Epithelial cell of proximal tubule (primary cell): ENCODE data around the gene HUWE1. TPM values are rescaled to one million over a fixed set of nuclear protein-coding genes. Genes with fewer than 3 reads are reported as not detected.

Source experiments
- DNase-seq: peaks from one replicate; pipeline ENCODE4 v3.0.0-alpha.2; 2011; ENCODE audit warnings: low read depth
- H3K4me3 ChIP-seq: 2 replicates; pipeline ENCODE4 v1.5.1; 2011; ENCODE audit warnings: low read depth, mild to moderate bottlenecking, low read length
- total RNA-seq: library from RNA; depleted of rRNA; stranded (reverse); fragments of >200 nt; gene quantifications from 2 replicates; pipeline ENCODE4 v1.2.3, GENCODE V29; 2015
- TF ChIP-seq, protein P1 (sequence below): conservative IDR thresholded peaks from 2 replicates; pipeline ENCODE4 v1.5.1; 2012; ENCODE audit warnings: low read depth, mild to moderate bottlenecking, low read length

HUWE1 gene
- total RNA-seq, 1 donor from 2014 or later: 67.2 TPM

DNA sequence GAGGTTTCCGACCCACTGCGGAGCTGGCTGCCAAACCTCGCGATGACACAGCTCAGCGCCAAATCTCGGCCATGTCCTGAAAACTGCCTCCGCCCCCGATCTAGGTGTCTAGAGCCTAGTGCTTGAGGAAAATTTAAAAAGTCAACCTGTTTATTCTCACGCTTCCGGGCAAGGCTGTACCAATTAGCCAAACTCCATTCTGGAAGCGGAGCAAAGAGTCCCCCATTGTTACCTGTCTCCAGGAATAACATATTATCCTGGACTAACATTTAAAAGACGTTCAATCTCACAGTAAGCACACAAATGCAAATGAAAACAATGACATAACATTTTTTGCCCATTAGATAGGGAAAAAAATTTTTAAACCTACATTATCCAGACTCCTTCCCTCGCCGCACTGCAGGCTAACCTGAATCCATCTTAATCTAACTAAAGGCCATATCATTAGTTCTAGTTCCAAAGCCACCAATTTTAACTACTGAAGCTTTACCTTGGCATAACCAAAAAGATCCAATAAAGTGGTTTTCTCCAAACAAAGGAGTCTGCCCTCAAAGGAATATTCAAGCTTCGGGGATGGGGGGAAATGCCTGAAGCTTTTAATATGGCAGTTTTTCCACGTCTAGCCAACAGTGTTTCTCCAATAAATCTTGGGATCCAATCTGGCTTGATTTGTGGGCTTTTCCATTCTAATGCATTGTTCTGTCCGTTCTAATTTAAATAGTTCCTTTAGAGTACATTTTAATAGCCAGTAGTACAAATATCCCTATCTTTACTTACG is 1.9 kb downstream of the HUWE1 start:
- no peak for DNase-seq
- peak overlapping the region; percentile 75 for H3K4me3 ChIP-seq
- TF ChIP-seq, protein P1, sequence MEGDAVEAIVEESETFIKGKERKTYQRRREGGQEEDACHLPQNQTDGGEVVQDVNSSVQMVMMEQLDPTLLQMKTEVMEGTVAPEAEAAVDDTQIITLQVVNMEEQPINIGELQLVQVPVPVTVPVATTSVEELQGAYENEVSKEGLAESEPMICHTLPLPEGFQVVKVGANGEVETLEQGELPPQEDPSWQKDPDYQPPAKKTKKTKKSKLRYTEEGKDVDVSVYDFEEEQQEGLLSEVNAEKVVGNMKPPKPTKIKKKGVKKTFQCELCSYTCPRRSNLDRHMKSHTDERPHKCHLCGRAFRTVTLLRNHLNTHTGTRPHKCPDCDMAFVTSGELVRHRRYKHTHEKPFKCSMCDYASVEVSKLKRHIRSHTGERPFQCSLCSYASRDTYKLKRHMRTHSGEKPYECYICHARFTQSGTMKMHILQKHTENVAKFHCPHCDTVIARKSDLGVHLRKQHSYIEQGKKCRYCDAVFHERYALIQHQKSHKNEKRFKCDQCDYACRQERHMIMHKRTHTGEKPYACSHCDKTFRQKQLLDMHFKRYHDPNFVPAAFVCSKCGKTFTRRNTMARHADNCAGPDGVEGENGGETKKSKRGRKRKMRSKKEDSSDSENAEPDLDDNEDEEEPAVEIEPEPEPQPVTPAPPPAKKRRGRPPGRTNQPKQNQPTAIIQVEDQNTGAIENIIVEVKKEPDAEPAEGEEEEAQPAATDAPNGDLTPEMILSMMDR: no peak

DNA sequence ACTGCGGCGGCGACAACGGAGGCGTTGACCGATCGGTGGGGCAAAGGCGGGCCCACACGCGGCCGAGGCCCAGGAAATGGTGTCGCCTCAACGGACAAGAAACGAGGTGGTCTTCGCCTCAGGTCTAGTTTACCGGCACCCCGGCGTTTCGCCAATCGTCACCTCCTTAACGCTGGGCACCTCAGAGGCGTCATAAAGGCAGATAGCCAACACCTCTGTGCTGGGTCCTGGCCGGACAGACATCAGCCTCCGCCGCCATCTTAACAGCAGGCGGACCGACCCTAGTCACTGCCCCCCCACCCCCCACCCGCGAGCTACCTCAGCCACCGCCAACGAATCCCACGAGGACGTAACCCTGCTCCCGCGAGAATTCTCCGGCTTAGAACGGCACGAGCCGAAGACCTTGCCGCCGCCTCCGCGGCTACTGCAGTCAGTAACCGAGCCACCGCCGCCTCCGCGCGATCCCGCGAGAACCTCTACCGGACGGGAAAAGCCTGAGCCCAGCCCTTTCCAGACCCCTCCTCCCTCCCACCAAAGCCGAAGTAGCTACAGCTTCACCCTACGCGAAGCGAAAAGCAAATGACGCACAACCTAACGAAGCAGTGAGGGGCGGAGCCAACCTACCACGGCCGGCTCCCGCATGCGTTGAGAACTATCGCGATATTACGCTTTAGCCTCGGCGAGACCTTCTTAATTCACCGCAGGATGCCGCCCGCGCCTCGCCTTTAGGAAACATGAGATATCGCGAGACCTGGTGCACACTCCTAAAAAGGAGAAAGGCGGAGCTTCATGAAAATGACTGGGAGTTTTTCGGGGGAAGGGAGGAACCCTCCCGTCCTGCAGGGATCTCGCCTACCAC is 2.7 kb downstream of the HUWE1 start:
- H3K4me3 ChIP-seq: peak overlapping the region; percentile 75
- TF ChIP-seq, protein P1: no peak
- DNase-seq: peak; percentile 91

DNA sequence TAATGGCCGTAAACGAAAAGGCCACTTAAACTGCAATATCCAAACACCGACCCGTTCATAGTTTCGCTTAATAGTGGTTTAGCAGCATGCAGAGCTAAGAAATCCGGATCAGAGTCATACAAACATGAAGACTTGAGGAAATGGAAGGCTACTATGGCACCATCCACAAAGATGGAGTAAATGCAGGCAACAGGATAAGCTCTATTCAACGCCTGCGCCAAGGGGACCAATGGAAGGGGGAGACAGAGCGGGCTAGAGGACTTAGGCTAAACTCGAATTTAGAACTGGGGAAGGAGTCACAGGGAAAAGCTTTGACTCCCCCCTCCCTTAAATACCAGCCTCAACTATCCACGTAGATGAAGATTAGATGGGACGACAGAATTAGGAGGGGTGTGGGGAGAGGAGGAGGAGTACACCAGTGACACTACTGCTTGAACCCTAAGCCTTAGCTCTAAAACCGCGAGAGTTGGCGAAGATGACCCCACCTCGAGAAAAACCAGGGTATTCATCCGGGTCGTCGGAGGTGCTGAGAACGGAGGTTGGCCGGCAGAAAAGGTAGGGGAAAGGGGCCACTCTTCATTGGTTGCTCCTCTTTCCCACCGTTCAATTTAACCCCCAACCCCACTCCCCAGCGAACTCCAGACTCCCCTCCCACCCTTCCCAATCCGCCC is 3.5 kb downstream of the HUWE1 start:
- DNase-seq: no peak
- H3K4me3 ChIP-seq: peak overlapping the region; percentile 75
- TF ChIP-seq, protein P1: no peak

DNA sequence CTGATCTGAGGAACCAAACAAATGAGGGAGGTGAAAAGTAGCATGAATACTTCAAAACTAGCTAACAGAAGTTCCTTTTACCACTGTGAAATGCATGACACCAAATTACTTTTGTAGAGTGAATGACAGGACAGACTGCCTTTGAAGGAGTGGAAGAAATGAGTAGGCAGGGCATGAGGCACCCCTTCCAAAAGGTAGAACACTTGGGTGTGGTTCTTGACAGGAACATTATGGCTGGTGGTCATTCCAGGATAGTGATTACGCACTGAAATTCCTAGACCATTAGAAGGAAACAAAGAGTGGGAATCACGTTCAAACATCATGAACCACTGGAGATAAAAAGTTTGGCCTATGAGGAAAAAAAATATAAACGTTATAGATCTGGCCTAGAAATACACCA is 4.9 kb downstream of the HUWE1 start:
- no peak for DNase-seq
- no peak overlapping the region for H3K4me3 ChIP-seq
- TF ChIP-seq, protein P1: no peak

DNA sequence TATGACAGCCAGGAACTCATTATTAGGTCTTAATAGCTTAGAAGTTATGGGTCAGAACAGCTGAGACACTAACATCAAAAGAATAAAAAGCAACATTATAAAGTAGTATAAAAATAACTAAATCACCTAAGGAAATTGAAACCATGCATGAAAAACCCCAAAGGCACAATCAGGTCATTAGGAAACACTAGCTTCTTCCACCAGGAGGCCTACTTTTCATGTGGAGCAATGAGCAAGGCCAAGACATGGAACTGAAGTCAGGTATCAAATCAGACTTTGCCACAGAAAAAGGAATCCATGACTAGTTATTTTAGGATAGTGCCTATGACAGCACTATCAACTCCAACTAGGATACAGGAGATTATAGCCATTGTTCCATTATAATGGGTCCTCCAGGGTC is 7.9 kb downstream of the HUWE1 start:
- TF ChIP-seq, protein P1: peak; percentile 44
- no peak overlapping the region for H3K4me3 ChIP-seq
- DNase-seq: no peak

DNA sequence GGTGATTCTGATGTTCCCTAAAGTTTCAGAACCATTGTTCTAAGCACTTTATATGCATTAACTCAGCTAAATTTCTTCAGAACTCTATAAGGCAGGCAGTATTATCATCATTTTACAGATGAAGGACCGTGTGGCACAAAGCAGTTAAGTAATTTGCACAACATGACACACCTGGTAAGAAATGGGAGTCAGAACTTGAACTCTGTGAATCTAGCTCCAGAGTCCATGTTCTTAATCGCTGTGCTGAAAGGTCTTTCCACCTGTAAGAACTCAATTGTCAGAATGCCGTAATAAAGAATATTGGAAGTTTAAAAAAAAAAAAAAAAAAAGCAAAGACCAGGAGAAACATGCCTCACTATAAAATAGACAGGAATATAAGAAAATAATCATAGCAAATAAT is 9.2 kb downstream of the HUWE1 start:
- DNase-seq: no peak
- TF ChIP-seq, protein P1: no peak
- no peak overlapping the region for H3K4me3 ChIP-seq
